HG03108 (cell line): ENCODE results near the gene ZNF74.
"Not testable (repeated sequence)": the region's sequence is repeated elsewhere in the genome, so short reads cannot be mapped to it uniquely, and the experiment has no call there.

Source experiments
- ATAC-seq: cut with Tn5 transposase; IDR thresholded peaks from one replicate; pipeline ENCODE4 v1.9.1; 2021; ENCODE audit warnings: moderate library complexity; ENCODE audit not compliant: unreplicated experiment

ZNF74 gene

GRCh38 chr22:20399866-20400605 is 6.1 kb downstream of the ZNF74 start:
- no peak for ATAC-seq

DNA sequence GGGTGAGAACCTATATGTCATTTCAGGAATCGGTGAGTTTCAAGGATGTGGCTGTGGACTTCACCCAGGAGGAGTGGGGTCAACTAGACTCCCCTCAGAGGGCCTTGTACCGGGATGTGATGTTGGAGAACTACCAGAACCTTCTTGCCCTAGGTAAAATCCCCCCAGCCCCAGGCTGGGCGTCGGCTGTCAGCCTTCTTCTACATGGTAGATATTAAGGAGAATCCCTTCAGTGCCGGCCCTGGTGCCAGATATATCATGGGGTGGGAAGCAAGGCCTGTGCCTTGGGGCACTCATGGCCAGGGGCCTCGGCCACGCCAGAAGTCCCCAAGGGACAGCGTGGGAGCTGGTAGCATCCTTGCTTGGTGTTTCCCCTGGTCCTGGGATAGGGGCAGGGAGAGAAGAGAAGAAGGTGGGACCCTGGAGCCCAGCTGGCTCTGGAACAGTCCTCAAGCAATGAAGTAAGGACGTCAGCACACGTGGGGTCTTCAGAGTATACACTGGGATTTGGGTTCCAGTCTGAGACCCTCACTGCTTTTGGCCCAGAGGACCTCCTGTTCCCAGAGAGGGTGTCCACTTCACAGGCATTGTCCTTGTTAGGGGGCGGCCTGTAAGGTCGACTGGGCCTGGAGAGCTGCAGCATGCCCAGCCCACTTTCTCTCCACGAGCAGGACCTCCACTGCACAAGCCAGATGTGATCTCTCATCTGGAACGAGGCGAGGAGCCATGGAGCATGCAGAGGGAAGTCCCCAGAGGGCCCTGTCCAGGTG is 6.8 kb downstream of the ZNF74 start:
- ATAC-seq: no peak

DNA sequence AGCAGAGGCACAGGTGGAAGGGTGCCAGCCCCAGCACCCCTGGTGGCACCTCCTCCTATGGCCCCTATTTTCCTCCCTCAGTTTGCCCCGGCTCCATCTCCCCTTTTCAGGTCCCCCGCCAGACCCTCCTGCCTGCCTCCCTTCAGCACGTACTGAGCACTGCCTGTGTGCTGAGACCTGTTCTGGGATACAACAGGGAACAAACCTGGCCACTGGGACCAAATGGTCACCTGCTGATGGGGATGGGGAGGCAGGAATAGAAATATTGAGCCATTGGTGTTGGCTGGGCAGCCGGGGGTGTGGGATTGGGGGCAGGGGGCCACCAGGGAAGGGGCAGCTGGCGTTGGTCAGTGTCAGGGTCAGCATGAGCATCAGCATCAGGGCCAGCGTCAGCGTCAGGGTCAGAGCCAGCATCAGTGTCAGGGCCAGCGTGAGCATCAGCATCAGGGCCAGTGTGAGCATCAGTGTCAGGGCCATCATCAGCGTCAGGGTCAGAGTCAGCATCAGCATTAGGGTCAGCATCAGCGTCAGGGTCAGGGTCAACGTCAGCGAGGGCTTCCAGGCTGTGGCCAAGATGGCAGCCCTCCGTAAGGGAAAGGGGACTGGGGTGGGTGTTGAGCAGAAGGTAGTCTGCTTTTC is 7.5 kb downstream of the ZNF74 start:
- no peak for ATAC-seq

GRCh38 chr22:20402960-20403778 is 9.2 kb downstream of the ZNF74 start:
- no peak for ATAC-seq

GRCh38 chr22:20403779-20404140 is 9.8 kb downstream of the ZNF74 start:
- no peak for ATAC-seq

DNA sequence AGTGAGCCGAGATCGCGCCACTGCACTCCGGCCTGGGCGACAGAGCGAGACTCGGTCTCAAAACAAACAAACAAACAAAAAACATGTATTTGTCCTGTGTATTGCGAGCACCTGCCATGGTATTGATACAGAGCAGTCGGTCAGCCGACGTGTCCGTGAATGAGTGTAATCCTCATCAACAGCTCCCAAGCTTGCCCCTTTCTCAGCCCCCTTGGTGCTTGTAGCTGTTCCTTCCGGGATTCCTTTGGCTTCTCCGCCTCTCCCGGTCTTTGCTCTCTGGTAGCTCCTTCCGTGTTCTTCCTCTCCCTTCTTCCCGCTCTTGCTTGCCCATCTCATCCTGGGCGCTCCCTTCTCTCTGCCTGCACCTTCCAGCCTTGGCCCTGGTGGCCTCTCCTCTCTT is 10.9 kb downstream of the ZNF74 start:
- no peak for ATAC-seq

GRCh38 chr22:20405291-20405930 is 11.5 kb downstream of the ZNF74 start:
- ATAC-seq: no peak

DNA sequence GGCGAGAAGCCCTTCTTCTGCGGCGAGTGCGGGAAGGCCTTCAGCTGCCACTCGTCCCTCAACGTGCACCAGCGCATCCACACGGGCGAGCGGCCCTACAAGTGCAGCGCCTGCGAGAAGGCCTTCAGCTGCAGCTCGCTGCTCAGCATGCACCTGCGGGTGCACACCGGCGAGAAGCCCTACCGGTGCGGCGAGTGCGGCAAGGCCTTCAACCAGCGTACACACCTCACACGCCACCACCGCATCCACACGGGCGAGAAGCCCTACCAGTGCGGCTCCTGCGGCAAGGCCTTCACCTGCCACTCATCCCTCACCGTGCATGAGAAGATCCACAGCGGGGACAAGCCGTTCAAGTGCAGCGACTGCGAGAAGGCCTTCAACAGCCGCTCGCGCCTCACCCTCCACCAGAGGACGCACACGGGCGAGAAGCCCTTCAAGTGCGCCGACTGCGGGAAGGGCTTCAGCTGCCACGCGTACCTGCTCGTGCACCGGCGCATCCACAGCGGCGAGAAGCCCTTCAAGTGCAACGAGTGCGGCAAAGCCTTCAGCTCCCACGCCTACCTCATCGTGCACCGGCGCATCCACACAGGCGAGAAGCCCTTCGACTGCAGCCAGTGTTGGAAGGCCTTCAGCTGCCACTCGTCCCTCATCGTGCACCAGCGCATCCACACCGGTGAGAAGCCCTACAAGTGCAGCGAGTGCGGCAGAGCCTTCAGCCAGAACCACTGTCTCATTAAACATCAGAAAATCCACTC is 12.2 kb downstream of the ZNF74 start:
- no peak for ATAC-seq

DNA sequence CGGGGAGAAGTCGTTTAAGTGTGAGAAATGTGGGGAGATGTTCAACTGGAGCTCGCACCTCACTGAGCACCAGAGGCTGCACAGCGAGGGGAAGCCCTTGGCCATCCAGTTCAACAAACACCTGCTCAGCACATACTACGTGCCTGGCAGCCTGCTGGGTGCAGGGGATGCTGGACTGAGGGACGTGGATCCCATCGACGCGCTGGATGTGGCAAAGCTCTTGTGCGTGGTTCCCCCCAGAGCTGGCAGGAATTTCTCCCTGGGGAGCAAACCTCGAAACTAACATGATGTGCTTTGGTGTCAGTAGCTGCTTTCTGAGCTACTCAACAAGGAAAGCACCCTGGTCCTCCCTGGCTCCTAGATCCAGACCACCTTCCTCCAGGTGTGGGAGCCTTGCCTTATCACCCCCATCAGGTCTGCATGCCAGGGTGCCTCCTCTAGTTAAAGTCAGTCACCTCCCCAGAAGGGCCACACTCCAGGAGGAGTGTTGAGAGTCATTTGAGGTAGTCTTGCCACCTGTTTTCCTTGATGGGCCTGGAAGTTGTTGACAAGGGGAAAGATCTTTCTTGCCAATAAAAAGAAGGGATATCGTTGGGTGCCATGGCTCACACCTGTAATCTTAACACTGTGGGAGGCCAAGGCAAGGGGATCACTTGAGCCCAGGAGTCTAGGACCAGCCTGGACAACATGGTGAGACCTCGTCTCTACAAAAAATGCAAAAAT is 12.9 kb downstream of the ZNF74 start:
- ATAC-seq: no peak

DNA sequence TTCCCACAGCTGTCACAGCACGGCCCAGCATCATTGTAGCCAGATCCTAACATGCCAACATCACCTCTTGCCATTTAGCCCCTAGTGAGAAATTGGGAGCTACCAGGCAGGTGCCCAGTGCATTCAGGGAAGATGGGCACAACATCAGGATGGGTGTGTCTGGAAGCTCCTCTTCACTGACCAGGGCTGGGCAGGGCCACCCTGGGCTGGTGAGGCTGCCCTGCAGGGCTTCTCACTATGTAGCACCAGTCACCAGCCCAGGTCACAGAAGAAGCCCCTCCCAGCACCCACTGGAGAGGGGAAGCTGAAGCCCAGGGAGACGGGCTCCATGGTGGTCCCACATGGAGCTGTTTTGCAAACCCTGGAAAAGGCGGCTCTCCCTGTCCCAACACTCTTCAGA is 13.9 kb downstream of the ZNF74 start:
- no peak for ATAC-seq

DNA sequence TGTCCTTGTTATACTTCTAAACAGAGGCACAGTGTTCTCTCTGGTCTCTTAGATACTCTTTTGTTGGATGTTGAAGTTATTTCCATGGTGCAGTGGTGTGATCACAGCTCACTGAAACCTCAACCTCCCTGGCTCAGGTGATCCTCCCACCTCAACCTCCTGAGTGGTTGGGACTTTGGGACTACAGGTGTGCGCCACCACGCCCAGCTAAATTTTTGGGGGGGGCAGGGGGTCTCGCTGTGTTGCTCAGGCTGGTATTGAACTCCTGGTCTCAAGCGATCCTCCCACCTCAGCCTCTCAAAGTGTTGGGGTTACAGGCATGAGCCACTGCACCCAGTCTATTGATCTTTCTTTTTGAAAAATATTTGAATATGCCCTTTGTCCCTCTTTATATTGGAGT is 14.9 kb downstream of the ZNF74 start:
- no peak for ATAC-seq

DNA sequence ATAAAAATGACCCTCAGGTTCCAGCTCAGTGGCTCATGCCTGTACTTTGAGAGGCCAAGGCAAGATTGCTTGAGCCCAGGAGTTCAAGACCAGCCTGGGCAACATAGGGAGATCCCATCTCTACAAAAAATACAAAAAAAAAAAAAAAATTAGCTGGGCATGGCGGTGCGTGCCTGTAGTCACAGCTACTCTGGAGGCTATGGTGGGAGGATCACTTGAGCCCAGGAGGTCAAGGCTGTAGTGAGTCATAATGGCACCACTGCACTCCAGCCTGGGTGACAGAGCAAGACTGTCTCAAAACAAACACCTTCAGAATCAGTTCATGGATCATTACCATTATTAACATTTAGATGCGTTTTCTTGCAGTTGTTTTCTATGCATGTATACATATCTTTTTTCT is 15.4 kb downstream of the ZNF74 start:
- not testable (repeated sequence) for ATAC-seq

GRCh38 chr22:20412474-20413216 is 18.7 kb downstream of the ZNF74 start:
- ATAC-seq: no peak

DNA sequence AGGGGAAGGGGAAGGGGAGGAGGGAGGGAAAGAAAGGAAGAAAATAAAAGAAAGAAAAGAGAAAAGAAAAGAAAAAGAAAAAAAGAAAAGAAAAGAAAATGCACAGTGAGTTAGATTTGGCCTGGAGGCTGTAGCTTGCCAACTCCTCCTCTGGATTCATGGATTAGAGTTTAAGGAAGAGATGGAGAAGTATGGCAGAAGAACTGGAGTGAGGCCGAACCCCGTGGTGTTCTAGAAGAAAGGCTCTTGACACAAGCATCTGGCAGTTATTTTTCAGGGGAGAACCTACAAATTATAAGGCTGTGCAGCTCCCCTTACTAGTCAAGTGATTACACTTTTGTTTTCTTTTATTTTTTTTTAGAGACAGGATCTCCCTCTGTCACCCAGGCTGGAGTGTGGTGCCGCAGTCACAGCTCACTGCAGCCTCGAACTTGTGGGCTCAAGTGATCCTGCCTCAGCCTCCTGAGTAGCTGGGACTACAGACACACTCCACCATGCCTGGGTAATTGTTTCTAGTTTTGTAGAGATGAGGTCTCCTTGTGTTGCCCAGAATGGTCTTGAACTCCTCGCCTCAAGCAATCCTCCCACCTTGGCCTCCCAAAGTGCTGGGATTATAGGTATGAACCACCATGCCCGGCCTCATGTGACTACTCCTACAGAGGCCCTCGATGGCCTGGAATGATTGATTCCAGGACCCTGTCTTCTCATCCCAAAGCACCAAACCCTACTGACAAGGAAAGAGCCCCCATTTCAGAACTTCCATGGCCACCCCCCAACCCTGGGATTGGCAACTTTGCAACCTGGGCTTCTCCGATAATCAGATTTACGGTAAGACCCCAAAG is 19.5 kb downstream of the ZNF74 start:
- no peak for ATAC-seq

DNA sequence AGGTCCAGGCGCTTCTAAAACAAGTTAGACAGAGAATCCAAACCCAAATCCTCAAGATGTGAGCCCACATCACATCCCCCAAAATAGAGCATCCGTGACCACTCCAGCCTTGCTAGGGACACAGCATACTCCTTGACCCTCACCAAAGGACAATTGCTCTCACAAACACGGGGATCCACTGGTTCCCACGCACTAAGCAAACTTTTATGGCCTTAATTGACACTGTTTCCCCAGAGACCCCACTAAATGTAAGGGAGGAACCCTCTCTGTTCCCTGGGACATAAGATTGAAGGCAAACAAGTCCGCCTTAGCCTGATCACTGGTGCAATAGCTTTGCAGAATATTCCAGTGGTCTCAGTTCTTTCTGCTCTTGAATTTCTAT is 20.1 kb downstream of the ZNF74 start:
- no peak for ATAC-seq

GRCh38 chr22:20414450-20414849 is 20.5 kb downstream of the ZNF74 start:
- no peak for ATAC-seq

- not testable (repeated sequence) for ATAC-seq
Measured at GRCh38 chr22:20415241-20415640, 21.3 kb downstream of the ZNF74 start.

GRCh38 chr22:20415699-20416098 is 21.7 kb downstream of the ZNF74 start:
- ATAC-seq: not testable (repeated sequence)
